ENCODE measurements around the gene PEX11B.

DNA sequence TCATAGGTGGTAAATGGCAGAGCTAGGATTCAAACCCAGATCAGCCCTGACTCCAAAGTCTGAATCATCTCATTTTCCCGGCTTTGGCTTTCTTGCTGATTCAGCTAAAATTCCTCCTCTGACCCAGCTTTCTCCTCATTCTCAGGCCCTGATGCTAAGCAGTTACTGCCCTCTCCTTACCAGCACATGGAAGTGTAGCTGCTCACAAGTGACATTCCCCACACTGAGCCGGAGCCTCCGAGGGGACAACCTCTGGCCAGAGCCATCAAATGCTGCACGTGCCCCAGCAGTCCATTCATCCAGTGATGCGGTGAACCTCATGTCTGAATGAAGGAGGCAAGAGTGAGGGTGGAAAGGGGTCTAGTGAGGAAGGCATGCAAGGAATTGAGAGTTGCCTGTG is 19.8 kb downstream of the PEX11B start:
- TF ChIP-seq, protein P1, sequence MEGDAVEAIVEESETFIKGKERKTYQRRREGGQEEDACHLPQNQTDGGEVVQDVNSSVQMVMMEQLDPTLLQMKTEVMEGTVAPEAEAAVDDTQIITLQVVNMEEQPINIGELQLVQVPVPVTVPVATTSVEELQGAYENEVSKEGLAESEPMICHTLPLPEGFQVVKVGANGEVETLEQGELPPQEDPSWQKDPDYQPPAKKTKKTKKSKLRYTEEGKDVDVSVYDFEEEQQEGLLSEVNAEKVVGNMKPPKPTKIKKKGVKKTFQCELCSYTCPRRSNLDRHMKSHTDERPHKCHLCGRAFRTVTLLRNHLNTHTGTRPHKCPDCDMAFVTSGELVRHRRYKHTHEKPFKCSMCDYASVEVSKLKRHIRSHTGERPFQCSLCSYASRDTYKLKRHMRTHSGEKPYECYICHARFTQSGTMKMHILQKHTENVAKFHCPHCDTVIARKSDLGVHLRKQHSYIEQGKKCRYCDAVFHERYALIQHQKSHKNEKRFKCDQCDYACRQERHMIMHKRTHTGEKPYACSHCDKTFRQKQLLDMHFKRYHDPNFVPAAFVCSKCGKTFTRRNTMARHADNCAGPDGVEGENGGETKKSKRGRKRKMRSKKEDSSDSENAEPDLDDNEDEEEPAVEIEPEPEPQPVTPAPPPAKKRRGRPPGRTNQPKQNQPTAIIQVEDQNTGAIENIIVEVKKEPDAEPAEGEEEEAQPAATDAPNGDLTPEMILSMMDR (IDR thresholded peaks at IDR 0.05): no peak
- TF ChIP-seq POLR2A (IDR thresholded peaks at IDR 0.05): no peak

Data from Peyer's patch (tissue), 4 donors.